Measurements from ENCODE around the gene OR10A6. TPM values are rescaled to one million over a fixed set of nuclear protein-coding genes. Genes with fewer than 3 reads are reported as not detected.

The OR10A6 gene
- total RNA-seq, 4 donors from 2014 or later: not detected

GRCh38 chr11:7971846-7972245 lies 40.8 kb upstream of the OR10A6 start:
- Histone ChIP-seq H3K9me3 (no peaks in the 10 kb centered on the region), H3K27ac (no peak overlapping the region), H3K4me1 (no peaks in the 10 kb centered on the region), H3K27me3 (no peaks in the 10 kb centered on the region), H3K4me3 (no peak overlapping the region), H3K36me3 (no peaks in the 10 kb centered on the region)
- intact Hi-C loops (cut with DNase I; ENCODE audit: low total_unique reads): no loop called here
- no peak for TF ChIP-seq CTCF (IDR thresholded peaks at IDR 0.05 in 4 of 5, conservative IDR thresholded peaks at IDR 0.05 in 1 of 5)
- TF ChIP-seq POLR2A (IDR thresholded peaks at IDR 0.05): no peak
- no peak for DNase-seq
- in situ Hi-C loops (cut with MboI; ENCODE audit: low sequenced_read_pairs in 4 of 4): no loop called here
- no peak for ATAC-seq

- Histone ChIP-seq H3K36me3 (no peaks in the 10 kb centered on the region), H3K4me3 (no peak overlapping the region), H3K4me1 (no peaks in the 10 kb centered on the region), H3K27me3 (no peaks in the 10 kb centered on the region), H3K9me3 (no peaks in the 10 kb centered on the region), H3K27ac (no peak overlapping the region)
- TF ChIP-seq CTCF (IDR thresholded peaks at IDR 0.05 in 4 of 5, conservative IDR thresholded peaks at IDR 0.05 in 1 of 5) (no peak), POLR2A (IDR thresholded peaks at IDR 0.05) (no peak)
- no peak for ATAC-seq
- intact Hi-C loops (cut with DNase I; ENCODE audit: low total_unique reads): no loop called here
- no peak for DNase-seq
- in situ Hi-C loops (cut with MboI; ENCODE audit: low sequenced_read_pairs in 4 of 4): no loop called here
Measured at GRCh38 chr11:7969756-7970646, 38.9 kb upstream of the OR10A6 start.

GRCh38 chr11:7968686-7969085 lies 37.6 kb upstream of the OR10A6 start:
- H3K4me1 ChIP-seq: no peaks in the 10 kb centered on the region
- H3K27ac ChIP-seq: no peak overlapping the region
- TF ChIP-seq POLR2A (IDR thresholded peaks at IDR 0.05) (no peak), CTCF (IDR thresholded peaks at IDR 0.05 in 4 of 5, conservative IDR thresholded peaks at IDR 0.05 in 1 of 5) (no peak)
- H3K9me3 ChIP-seq: no peaks in the 10 kb centered on the region
- ATAC-seq (no peak), DNase-seq (no peak)
- in situ Hi-C loops (cut with MboI; ENCODE audit: low sequenced_read_pairs in 4 of 4) (no loop called here), intact Hi-C loops (cut with DNase I; ENCODE audit: low total_unique reads) (no loop called here)
- H3K27me3 ChIP-seq: no peaks in the 10 kb centered on the region
- no peak overlapping the region for H3K4me3 ChIP-seq
- H3K36me3 ChIP-seq: no peaks in the 10 kb centered on the region

GRCh38 chr11:7967826-7968225 lies 36.8 kb upstream of the OR10A6 start:
- TF ChIP-seq CTCF (IDR thresholded peaks at IDR 0.05 in 4 of 5, conservative IDR thresholded peaks at IDR 0.05 in 1 of 5): no peak
- TF ChIP-seq POLR2A (IDR thresholded peaks at IDR 0.05): no peak
- no peaks in the 10 kb centered on the region for H3K9me3 ChIP-seq
- DNase-seq (no peak), ATAC-seq (no peak)
- intact Hi-C loops (cut with DNase I; ENCODE audit: low total_unique reads): no loop called here
- no peak overlapping the region for H3K4me3 ChIP-seq
- H3K4me1 ChIP-seq: no peaks in the 10 kb centered on the region
- no peaks in the 10 kb centered on the region for H3K27me3 ChIP-seq
- H3K36me3 ChIP-seq: no peaks in the 10 kb centered on the region
- H3K27ac ChIP-seq: no peak overlapping the region
- in situ Hi-C loops (cut with MboI; ENCODE audit: low sequenced_read_pairs in 4 of 4): no loop called here

Measured in gastrocnemius medialis (tissue), 4 donors.